Measurements from ENCODE around the gene CYP46A1.

The CYP46A1 gene

GRCh38 chr14:99728231-99728920, 44.3 kb downstream of the CYP46A1 start:
- DNase-seq (ENCODE audit: low read depth in 1 of 2, low spot score in 1 of 2), result no peak

GRCh38 chr14:99728981-99729451, 44.9 kb downstream of the CYP46A1 start:
- DNase-seq (ENCODE audit: low read depth in 1 of 2, low spot score in 1 of 2), result no peak

GRCh38 chr14:99729991-99730875, 46.1 kb downstream of the CYP46A1 start:
- DNase-seq (ENCODE audit: low read depth in 1 of 2, low spot score in 1 of 2), result peak; percentile 49 to 60

- no peak for DNase-seq (ENCODE audit: low read depth in 1 of 2, low spot score in 1 of 2)
Measured at GRCh38 chr14:99730876-99731546, 46.9 kb downstream of the CYP46A1 start.

- DNase-seq (ENCODE audit: low read depth in 1 of 2, low spot score in 1 of 2), result no peak
Measured at GRCh38 chr14:99731547-99732435, 47.7 kb downstream of the CYP46A1 start.

GRCh38 chr14:99732436-99733210, 48.5 kb downstream of the CYP46A1 start:
- DNase-seq (ENCODE audit: low read depth in 1 of 2, low spot score in 1 of 2), result no peak

- DNase-seq (ENCODE audit: low read depth in 1 of 2, low spot score in 1 of 2), result no peak
Measured at GRCh38 chr14:99733211-99733539, 49.1 kb downstream of the CYP46A1 start.

GRCh38 chr14:99733540-99734405, 49.7 kb downstream of the CYP46A1 start:
- DNase-seq (ENCODE audit: low read depth in 1 of 2, low spot score in 1 of 2), result no peak

GRCh38 chr14:99734406-99735051, 50.4 kb downstream of the CYP46A1 start:
- DNase-seq (ENCODE audit: low read depth in 1 of 2, low spot score in 1 of 2), result no peak

- no peak for DNase-seq (ENCODE audit: low read depth in 1 of 2, low spot score in 1 of 2)
Measured at GRCh38 chr14:99735189-99736135, 51.4 kb downstream of the CYP46A1 start.

- DNase-seq (ENCODE audit: low read depth in 1 of 2, low spot score in 1 of 2), result no peak
Measured at GRCh38 chr14:99736603-99737371, 52.7 kb downstream of the CYP46A1 start.

GRCh38 chr14:99737451-99737951, 53.4 kb downstream of the CYP46A1 start:
- no peak for DNase-seq (ENCODE audit: low read depth in 1 of 2, low spot score in 1 of 2)

- DNase-seq (ENCODE audit: low read depth in 1 of 2, low spot score in 1 of 2), result no peak
Measured at GRCh38 chr14:99737956-99738667, 54.0 kb downstream of the CYP46A1 start.

GRCh38 chr14:99740411-99740810, 56.3 kb downstream of the CYP46A1 start:
- no peak for DNase-seq (ENCODE audit: low read depth in 1 of 2, low spot score in 1 of 2)

GRCh38 chr14:99741227-99741976, 57.3 kb downstream of the CYP46A1 start:
- no peak for DNase-seq (ENCODE audit: low read depth in 1 of 2, low spot score in 1 of 2)
